OCI-LY1 (cell line): ENCODE measurements around the gene ZNF771.

Experiments used
- EZH2 ChIP-seq: fragments of 200-600 bp; sonication (generic), shearing (Covaris generic); IDR thresholded peaks from 2 replicates; pipeline ENCODE4 v1.8.0; 2017; ENCODE audit warnings: borderline replicate concordance, mixed run types, mild to moderate bottlenecking, antibody characterized with exemption, low read length, moderate library complexity, mixed read lengths
- TF ChIP-seq, protein P1 (sequence below): fragments of 200-600 bp; sonication (generic), shearing (Covaris generic); IDR thresholded peaks from 2 replicates; pipeline ENCODE4 v1.5.1; 2017; ENCODE audit warnings: mild to moderate bottlenecking, antibody characterized with exemption, low read length, moderate library complexity, mixed read lengths

DNA sequence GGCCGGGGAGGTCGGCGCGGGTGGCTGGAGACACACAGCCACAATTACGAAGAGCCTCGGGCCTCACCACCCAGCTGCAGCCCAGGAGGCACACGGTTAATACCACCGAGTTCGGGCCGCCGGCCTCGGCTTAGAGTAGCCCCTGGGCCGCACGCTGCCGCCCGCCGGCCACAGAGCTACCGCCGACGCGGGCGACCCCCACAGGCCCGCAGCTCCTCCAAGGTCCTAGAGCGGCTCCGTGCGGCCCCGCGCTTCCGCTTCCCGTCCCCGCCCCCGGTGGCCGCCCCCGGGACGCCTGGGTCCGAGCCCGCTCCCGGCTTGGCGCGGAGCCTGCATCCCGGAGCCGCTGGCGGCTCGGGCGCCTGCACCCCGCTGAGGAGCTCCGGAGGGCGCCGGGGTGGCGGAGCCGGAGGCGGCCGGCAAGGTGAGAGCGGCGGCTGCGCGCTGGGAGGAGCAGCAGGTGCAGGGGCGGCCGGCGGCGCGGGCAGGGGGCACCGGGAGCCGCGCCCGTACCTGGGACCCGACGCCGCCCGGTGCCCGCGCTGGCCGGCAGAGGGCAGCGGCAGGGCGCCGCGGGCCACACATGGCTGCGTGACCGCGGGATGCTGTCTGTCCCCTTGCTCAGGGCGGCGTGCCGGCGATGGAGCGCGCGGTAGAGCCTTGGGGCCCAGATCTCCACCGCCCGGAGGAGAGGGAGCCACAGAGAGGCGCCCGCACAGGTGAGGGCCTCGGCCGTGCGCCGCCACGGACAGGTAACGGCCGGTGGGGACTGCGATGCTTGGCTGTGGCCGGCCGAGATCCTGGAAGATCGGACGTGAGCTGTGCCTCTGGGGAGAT is 12.0 kb upstream of the ZNF771 start, which contains the start of gene ZNF48:
- TF ChIP-seq, protein P1, sequence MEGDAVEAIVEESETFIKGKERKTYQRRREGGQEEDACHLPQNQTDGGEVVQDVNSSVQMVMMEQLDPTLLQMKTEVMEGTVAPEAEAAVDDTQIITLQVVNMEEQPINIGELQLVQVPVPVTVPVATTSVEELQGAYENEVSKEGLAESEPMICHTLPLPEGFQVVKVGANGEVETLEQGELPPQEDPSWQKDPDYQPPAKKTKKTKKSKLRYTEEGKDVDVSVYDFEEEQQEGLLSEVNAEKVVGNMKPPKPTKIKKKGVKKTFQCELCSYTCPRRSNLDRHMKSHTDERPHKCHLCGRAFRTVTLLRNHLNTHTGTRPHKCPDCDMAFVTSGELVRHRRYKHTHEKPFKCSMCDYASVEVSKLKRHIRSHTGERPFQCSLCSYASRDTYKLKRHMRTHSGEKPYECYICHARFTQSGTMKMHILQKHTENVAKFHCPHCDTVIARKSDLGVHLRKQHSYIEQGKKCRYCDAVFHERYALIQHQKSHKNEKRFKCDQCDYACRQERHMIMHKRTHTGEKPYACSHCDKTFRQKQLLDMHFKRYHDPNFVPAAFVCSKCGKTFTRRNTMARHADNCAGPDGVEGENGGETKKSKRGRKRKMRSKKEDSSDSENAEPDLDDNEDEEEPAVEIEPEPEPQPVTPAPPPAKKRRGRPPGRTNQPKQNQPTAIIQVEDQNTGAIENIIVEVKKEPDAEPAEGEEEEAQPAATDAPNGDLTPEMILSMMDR, result peak; percentile 27
- TF ChIP-seq EZH2, result no peak
